Activated CD4-positive, alpha-beta T cell treated with anti-CD3 and anti-CD28 coated beads, Interleukin-2, amount 50 U/mL, for 16 hours (primary cell): ENCODE measurements around the gene HIP1.
"Not testable (repeated sequence)": the region's sequence is repeated elsewhere in the genome, so short reads cannot be mapped to it uniquely, and the experiment has no call there.

Experiments used
- DNase-seq: peaks from one replicate; pipeline ENCODE4 v3.0.0-alpha.2; 2020

HIP1 gene

GRCh38 chr7:75608451-75609122, 130.2 kb downstream of the HIP1 start:
- DNase-seq = no peak

- DNase-seq = no peak
These were observed 134.3 kb downstream of the HIP1 start for GRCh38 chr7:75604408-75604807.

- DNase-seq = not testable (repeated sequence)
These were observed 135.9 kb downstream of the HIP1 start for GRCh38 chr7:75602831-75603230.

- no peak for DNase-seq
These were observed 137.2 kb downstream of the HIP1 start for GRCh38 chr7:75601539-75601938.

- not testable (repeated sequence) for DNase-seq
These were observed 138.0 kb downstream of the HIP1 start for GRCh38 chr7:75600748-75601147.

- no peak for DNase-seq
These were observed 139.4 kb downstream of the HIP1 start for GRCh38 chr7:75599244-75599781.

GRCh38 chr7:75596727-75597614, 141.8 kb downstream of the HIP1 start:
- peak; percentile 91 for DNase-seq

- DNase-seq = no peak
These were observed 143.0 kb downstream of the HIP1 start for GRCh38 chr7:75595766-75596165.

- DNase-seq = not testable (repeated sequence)
These were observed 145.1 kb downstream of the HIP1 start for GRCh38 chr7:75593500-75594184.

GRCh38 chr7:75591467-75592255, 147.1 kb downstream of the HIP1 start:
- peak; percentile 29 for DNase-seq

GRCh38 chr7:75590373-75591005, 148.3 kb downstream of the HIP1 start:
- no peak for DNase-seq

- DNase-seq = no peak
These were observed 154.4 kb downstream of the HIP1 start for GRCh38 chr7:75584354-75584753.

GRCh38 chr7:75583255-75583654, 155.5 kb downstream of the HIP1 start:
- no peak for DNase-seq

- DNase-seq = no peak
These were observed 158.8 kb downstream of the HIP1 start for GRCh38 chr7:75579899-75580298.

- DNase-seq = no peak
These were observed 160.7 kb downstream of the HIP1 start for GRCh38 chr7:75578081-75578480.

GRCh38 chr7:75575488-75576121, 163.1 kb downstream of the HIP1 start:
- DNase-seq = no peak

- DNase-seq = no peak
These were observed 165.2 kb downstream of the HIP1 start for GRCh38 chr7:75573477-75574019.

GRCh38 chr7:75572814-75573213, 165.9 kb downstream of the HIP1 start:
- DNase-seq = no peak

- DNase-seq = no peak
These were observed 166.3 kb downstream of the HIP1 start for GRCh38 chr7:75572396-75572795.

GRCh38 chr7:75571209-75571608, 167.5 kb downstream of the HIP1 start:
- DNase-seq = no peak

GRCh38 chr7:75569629-75570282, 169.0 kb downstream of the HIP1 start:
- DNase-seq = not testable (repeated sequence)
